SK-N-SH treated with all-trans-retinoic acid at 6 μM for 48 hours (cell line): ENCODE measurements around the gene ZBTB40.

Source experiments
- ATAC-seq: fragments of 200-7000 bp; cut with Tn5 transposase; 3 replicates; pipeline ENCODE4 v1.9.1; 2020; ENCODE audit warnings: mild to moderate bottlenecking, moderate library complexity
- BACH2 ChIP-seq: fragments of 250-450 bp; sonication (Bioruptor Pico); IDR thresholded peaks from 2 replicates; pipeline ENCODE4 v1.9.0; 2021; ENCODE audit warnings: mild to moderate bottlenecking, borderline replicate concordance
- CREB5 ChIP-seq: fragments of 250-450 bp; sonication (Bioruptor Pico); IDR thresholded peaks from 2 replicates; pipeline ENCODE4 v1.5.1; 2020; ENCODE audit warnings: low read depth, mild to moderate bottlenecking, moderate library complexity
- CSDC2 ChIP-seq: fragments of 250-450 bp; sonication (Bioruptor Pico); IDR thresholded peaks from 2 replicates; pipeline ENCODE4 v1.5.0; 2020; ENCODE audit warnings: mild to moderate bottlenecking, moderate library complexity
- ESRRG ChIP-seq: fragments of 250-450 bp; sonication (Bioruptor Pico); IDR thresholded peaks from 2 replicates; pipeline ENCODE4 v1.6.1; 2021; ENCODE audit warnings: mild to moderate bottlenecking
- PPARA ChIP-seq: fragments of 250-450 bp; sonication (Bioruptor Pico); IDR thresholded peaks from 2 replicates; pipeline ENCODE4 v1.5.0; 2020; ENCODE audit warnings: mild to moderate bottlenecking, borderline replicate concordance
- TCF4 ChIP-seq: fragments of 250-450 bp; sonication (Bioruptor Pico); IDR thresholded peaks from 2 replicates; pipeline ENCODE4 v1.8.0; 2021; ENCODE audit warnings: mild to moderate bottlenecking, moderate library complexity, borderline replicate concordance
- TSHZ2 ChIP-seq: fragments of 250-450 bp; sonication (Bioruptor Pico); IDR thresholded peaks from 2 replicates; pipeline ENCODE4 v1.5.0; 2020; ENCODE audit warnings: mild to moderate bottlenecking, moderate library complexity
- ZC3H10 ChIP-seq: fragments of 250-450 bp; sonication (Bioruptor Pico); IDR thresholded peaks from 2 replicates; pipeline ENCODE4 v1.5.1; 2021; ENCODE audit warnings: mild to moderate bottlenecking, moderate library complexity
- ZFP3 ChIP-seq: fragments of 250-450 bp; sonication (Bioruptor Pico); IDR thresholded peaks from 2 replicates; pipeline ENCODE4 v1.5.0; 2020; ENCODE audit warnings: mild to moderate bottlenecking, moderate library complexity
- ZNF565 ChIP-seq: fragments of 450-650 bp; formaldehyde crosslinking; conservative IDR thresholded peaks from 2 replicates; pipeline ENCODE4 v1.5.0; 2020; ENCODE audit warnings: low read depth, mild to moderate bottlenecking, moderate library complexity
- ZNF70 ChIP-seq: fragments of 450-650 bp; formaldehyde crosslinking; IDR thresholded peaks from 2 replicates; pipeline ENCODE4 v1.5.0; 2020; ENCODE audit warnings: mild to moderate bottlenecking, moderate library complexity

Gene ZBTB40

DNA sequence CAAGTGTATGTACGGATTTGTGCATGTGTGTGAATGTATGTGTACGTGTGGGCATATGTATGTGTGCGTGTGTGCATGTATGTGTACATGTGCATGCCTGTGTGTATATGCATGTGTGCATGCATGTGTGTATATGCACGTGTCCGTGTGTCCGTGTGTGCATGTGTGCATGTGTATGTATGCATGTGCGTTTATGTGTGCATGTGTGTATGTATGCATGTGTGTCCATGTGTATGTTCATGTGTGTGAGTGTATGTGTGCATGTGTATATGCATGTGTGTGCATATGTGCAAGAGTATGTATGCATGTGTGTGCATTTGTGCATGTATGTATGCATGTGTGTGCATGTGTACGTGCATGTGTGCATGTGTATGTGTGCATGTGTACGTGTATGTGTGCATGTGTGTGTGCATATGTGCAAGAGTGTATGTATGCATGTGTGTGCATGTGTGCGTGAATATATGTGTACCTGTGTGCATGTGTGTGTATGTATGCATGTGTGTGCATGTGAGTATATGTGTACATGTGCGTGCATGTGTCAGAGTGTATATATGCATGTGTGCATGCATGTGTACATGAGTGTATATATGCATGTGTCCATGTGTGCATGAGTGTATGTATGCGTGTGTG, 127.2 kb downstream of the ZBTB40 start (continued):
- TF ChIP-seq TSHZ2 = no peak
- TF ChIP-seq TCF4 (CRISPR knock-in tag) = no peak
- TF ChIP-seq PPARA (CRISPR knock-in tag) = no peak
- TF ChIP-seq ESRRG (CRISPR knock-in tag) = no peak
- TF ChIP-seq ZNF565 = no peak
- TF ChIP-seq CREB5 = no peak
- no peak for TF ChIP-seq ZC3H10 (CRISPR knock-in tag)
- TF ChIP-seq CSDC2 = no peak

DNA sequence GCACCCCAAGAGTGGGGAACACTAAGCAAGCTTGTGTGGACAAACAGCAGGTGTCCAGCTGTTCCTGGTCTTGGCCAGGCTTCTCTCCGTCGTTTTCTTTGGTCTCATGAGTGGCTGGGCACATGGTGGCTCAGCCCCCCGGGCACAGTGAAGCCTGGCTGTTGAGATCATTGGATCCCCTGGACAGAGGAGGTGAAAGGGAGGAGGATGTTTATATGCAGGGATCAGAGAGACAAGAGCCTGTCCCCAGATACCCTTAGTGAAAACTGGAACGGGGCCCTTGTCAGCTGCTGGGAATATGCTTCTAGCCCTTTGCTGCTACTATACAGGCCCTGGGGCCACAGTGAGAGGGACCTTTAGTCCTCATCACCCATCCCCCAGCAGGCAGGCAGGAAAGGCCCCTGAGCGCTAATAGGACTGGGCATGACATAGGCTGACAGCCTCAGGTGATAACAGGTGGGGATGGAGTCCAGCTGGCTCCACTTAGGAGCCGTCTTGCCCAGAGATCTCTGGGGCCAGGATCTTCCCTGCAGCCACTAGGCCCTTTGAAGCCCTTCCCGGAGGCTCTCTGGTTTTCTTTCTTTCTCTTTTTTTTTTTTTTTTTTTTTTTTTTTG, 128.0 kb downstream of the ZBTB40 start:
- no peak for TF ChIP-seq ZFP3 (CRISPR knock-in tag)
- TF ChIP-seq ZNF70 (CRISPR knock-in tag) = peak; percentile 88
- no peak for TF ChIP-seq BACH2 (CRISPR knock-in tag)
- ATAC-seq = no peak; the same call in 2 of the 3 replicates
